Measurements from ENCODE around the gene CAND2. TPM values are rescaled to one million over a fixed set of nuclear protein-coding genes. Genes with fewer than 3 reads are reported as not detected.
"Not testable (repeated sequence)": the region's sequence is repeated elsewhere in the genome, so short reads cannot be mapped to it uniquely, and the experiment has no call there.

The CAND2 gene
- total RNA-seq, 1 experiment from 2014 or later, result not detected

DNA sequence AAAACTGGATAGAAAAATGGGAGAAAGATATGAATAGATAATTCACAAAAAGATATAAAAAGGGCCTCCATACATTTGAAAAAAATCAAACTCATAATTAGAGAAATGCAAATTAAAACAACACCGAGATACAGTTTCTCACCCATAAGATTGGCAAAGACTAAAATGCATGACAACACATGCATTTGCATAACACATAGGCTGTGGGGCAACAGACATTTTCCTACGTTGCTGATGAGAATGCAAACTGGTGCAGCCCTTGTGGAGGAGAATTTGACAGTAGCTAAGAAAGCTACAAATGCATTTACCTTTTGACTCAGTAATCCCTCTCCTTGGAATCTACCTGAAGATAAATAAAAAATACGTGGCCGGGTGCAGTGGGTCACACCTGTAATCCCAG lies 11.4 kb upstream of the CAND2 start:
- Mint-ChIP-seq H3K36me3 (ENCODE audit: insufficient read depth, unreplicated experiment) (no peaks in the 10 kb centered on the region), H3K27me3 (ENCODE audit: unreplicated experiment) (peaks cover 80% of the 10 kb centered on the region), H3K4me3 (ENCODE audit: low read depth, unreplicated experiment) (no peak overlapping the region), H3K27ac (ENCODE audit: unreplicated experiment) (no peak overlapping the region), H3K9me3 (ENCODE audit: low read depth, unreplicated experiment) (no peaks in the 10 kb centered on the region), H3K4me1 (ENCODE audit: low read depth, unreplicated experiment) (peaks cover 10% of the 10 kb centered on the region)
- TF ChIP-seq, protein P1, sequence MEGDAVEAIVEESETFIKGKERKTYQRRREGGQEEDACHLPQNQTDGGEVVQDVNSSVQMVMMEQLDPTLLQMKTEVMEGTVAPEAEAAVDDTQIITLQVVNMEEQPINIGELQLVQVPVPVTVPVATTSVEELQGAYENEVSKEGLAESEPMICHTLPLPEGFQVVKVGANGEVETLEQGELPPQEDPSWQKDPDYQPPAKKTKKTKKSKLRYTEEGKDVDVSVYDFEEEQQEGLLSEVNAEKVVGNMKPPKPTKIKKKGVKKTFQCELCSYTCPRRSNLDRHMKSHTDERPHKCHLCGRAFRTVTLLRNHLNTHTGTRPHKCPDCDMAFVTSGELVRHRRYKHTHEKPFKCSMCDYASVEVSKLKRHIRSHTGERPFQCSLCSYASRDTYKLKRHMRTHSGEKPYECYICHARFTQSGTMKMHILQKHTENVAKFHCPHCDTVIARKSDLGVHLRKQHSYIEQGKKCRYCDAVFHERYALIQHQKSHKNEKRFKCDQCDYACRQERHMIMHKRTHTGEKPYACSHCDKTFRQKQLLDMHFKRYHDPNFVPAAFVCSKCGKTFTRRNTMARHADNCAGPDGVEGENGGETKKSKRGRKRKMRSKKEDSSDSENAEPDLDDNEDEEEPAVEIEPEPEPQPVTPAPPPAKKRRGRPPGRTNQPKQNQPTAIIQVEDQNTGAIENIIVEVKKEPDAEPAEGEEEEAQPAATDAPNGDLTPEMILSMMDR (IDR thresholded peaks at IDR 0.05; ENCODE audit: unreplicated experiment), result no peak
- intact Hi-C loops (cut with micrococcal nuclease; ENCODE audit: unreplicated experiment), result no loop called here
- DNase-seq, result no peak
- BruUV-seq (replicated peaks), result no TSS peak
- CTCF ChIA-PET, result no interaction called here

DNA sequence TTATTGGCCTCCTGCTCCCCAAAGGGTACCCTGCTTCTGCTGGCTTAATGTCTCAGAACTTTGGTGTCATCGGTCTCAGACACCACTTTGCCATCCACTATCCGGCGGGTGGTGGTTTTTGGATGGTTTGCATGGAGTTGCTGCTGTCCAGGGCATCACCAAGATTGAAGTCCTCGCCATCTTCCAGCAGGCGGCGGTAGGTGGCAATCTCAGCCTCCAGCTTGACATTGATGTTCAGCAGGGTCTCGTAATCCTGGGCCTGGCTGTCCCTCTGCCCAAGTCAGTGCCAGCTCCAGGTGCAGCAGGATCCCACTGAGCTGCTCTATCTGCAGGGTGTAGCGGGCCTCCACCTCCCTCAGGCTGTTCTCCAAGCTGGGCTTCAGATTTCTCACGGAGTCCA lies 9.1 kb upstream of the CAND2 start:
- H3K9me3 Mint-ChIP-seq (ENCODE audit: low read depth, unreplicated experiment); H3K36me3 Mint-ChIP-seq (ENCODE audit: insufficient read depth, unreplicated experiment); H3K27ac Mint-ChIP-seq (ENCODE audit: unreplicated experiment); BruUV-seq (replicated peaks); H3K4me3 Mint-ChIP-seq (ENCODE audit: low read depth, unreplicated experiment); intact Hi-C loops (cut with micrococcal nuclease; ENCODE audit: unreplicated experiment); H3K4me1 Mint-ChIP-seq (ENCODE audit: low read depth, unreplicated experiment): not testable (repeated sequence)
- peak; percentile 70 for DNase-seq
- peaks cover 74% of the 10 kb centered on the region for H3K27me3 Mint-ChIP-seq (ENCODE audit: unreplicated experiment)
- CTCF ChIA-PET, result interaction anchor here (0.9 to 2.3 kb wide), 7 partner anchors 10 to 209 kb away, joined by 3 to 8 read pairs (median 3); no protein-coding TSS in a partner anchor

DNA sequence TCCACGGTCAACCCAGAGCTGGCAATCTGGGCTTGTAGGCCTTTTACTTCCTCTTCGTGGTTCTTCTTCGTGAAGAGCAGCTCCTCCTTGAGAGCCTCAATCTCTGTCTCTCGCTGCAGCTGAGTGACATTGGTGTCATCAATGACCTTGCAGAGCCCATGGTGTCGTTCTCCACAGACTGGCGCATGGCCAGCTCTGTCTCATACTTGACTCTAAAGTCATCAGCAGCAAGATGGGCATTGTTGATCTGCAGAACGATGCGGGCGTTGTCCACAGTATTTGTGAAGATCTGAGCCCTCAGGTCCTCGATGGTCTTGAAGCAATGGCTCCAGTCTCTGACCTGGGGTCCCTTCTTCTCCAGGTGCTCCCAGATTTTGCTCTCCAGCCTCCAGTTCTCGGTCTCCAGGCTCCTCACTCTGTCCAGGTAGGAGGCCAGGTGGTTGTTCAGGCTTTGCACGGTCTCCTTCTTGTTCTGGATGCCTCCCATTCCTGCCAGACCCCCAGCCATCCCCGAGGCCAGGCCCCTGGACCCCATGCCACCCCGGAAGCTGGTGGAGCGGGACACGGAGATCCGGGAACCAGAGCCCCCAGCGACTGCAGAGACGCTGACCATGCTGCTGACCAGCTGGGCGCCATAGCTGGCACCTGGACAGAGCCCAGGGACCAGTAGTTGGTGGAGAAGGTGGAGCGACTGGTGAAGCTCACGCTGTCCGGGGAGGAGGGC lies 8.4 kb upstream of the CAND2 start:
- H3K36me3 Mint-ChIP-seq (ENCODE audit: insufficient read depth, unreplicated experiment); DNase-seq; H3K27ac Mint-ChIP-seq (ENCODE audit: unreplicated experiment); H3K4me1 Mint-ChIP-seq (ENCODE audit: low read depth, unreplicated experiment); intact Hi-C loops (cut with micrococcal nuclease; ENCODE audit: unreplicated experiment); H3K4me3 Mint-ChIP-seq (ENCODE audit: low read depth, unreplicated experiment); H3K9me3 Mint-ChIP-seq (ENCODE audit: low read depth, unreplicated experiment); BruUV-seq (replicated peaks): not testable (repeated sequence)
- H3K27me3 Mint-ChIP-seq (ENCODE audit: unreplicated experiment), result peaks cover 66% of the 10 kb centered on the region
- CTCF ChIA-PET, result interaction anchor here (0.9 to 2.3 kb wide), 7 partner anchors 11 to 210 kb away, joined by 3 to 8 read pairs (median 3); no protein-coding TSS in a partner anchor

DNA sequence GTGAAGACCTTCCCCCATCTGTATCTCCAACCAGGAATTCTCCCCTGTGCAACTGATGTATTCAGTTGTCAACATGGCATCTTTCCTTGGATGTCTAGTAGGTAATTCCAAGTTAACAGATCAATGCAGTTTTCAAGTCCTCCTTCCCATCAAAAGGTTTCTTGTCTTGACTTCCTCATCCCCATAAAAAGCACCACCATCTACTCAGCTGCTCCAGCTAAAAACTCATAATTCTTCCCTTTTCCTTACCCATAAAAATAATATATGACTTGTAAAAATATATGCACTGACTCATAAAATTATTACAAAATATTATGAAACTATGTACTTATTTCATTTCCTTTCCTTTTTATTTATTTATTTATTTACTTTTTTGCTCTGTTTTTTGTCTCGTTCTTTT lies 5.0 kb upstream of the CAND2 start:
- BruUV-seq (replicated peaks), result no TSS peak
- Mint-ChIP-seq H3K36me3 (ENCODE audit: insufficient read depth, unreplicated experiment) (no peaks in the 10 kb centered on the region), H3K4me3 (ENCODE audit: low read depth, unreplicated experiment) (no peak overlapping the region), H3K9me3 (ENCODE audit: low read depth, unreplicated experiment) (no peaks in the 10 kb centered on the region), H3K27me3 (ENCODE audit: unreplicated experiment) (peaks cover 50% of the 10 kb centered on the region), H3K4me1 (ENCODE audit: low read depth, unreplicated experiment) (no peaks in the 10 kb centered on the region), H3K27ac (ENCODE audit: unreplicated experiment) (no peak overlapping the region)
- no peak for DNase-seq
- intact Hi-C loops (cut with micrococcal nuclease; ENCODE audit: unreplicated experiment), result loop anchor here (5.0 kb wide), 1 partner anchor 594 kb away; no protein-coding TSS in a partner anchor
- TF ChIP-seq, protein P1 (IDR thresholded peaks at IDR 0.05; ENCODE audit: unreplicated experiment), result no peak
- CTCF ChIA-PET, result interaction anchor here (0.6 to 1.0 kb wide), 2 partner anchors 30 to 367 kb away, joined by 3 read pairs; no protein-coding TSS in a partner anchor

DNA sequence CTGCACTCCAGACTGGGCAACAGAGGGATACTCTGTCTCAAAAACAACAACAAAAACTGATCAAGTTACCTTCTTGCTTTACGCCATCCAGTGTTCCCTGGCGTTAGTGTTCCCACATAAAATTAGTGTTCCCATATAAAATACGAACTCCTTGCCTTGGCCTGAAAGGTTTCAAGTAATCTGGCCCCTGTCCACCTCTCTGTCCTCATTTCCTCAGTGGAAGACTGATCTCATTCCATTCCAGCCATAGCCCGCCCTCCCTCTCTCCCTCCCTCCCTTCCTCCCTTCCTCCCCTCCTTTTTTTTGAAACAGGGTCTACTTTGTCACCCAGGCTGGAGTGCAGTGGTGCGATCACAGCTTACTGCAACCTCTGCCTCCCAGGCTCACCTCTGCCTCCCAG lies 2.8 kb upstream of the CAND2 start:
- TF ChIP-seq, protein P1 (IDR thresholded peaks at IDR 0.05; ENCODE audit: unreplicated experiment), result no peak
- intact Hi-C loops (cut with micrococcal nuclease; ENCODE audit: unreplicated experiment), result loop anchor here (5.0 kb wide), 1 partner anchor 596 kb away; no protein-coding TSS in a partner anchor
- no peak overlapping the region for H3K27ac Mint-ChIP-seq (ENCODE audit: unreplicated experiment)
- H3K27me3 Mint-ChIP-seq (ENCODE audit: unreplicated experiment), result peaks cover 51% of the 10 kb centered on the region
- BruUV-seq (replicated peaks), result no TSS peak
- H3K4me1 Mint-ChIP-seq (ENCODE audit: low read depth, unreplicated experiment), result no peaks in the 10 kb centered on the region
- CTCF ChIA-PET, result no interaction called here
- no peak for DNase-seq
- no peaks in the 10 kb centered on the region for H3K36me3 Mint-ChIP-seq (ENCODE audit: insufficient read depth, unreplicated experiment)
- H3K4me3 Mint-ChIP-seq (ENCODE audit: low read depth, unreplicated experiment), result no peak overlapping the region
- H3K9me3 Mint-ChIP-seq (ENCODE audit: low read depth, unreplicated experiment), result no peaks in the 10 kb centered on the region
